Subcutaneous abdominal adipose tissue (tissue), 5 donors: ENCODE results near the gene UNC5B.

Source experiments
- H3K27ac ChIP-seq: one replicate; pipeline ENCODE4 v1.7.0; 2013; ENCODE audit warnings: low read depth, mild to moderate bottlenecking, inconsistent platforms, low read length, moderate library complexity
- H3K27me3 ChIP-seq, 5 donors: one replicate each; pipeline ENCODE4 v1.7.0; 2013; ENCODE audit warnings: low read length in 5 of 5, inconsistent platforms in 1 of 5; ENCODE audit not compliant: control insufficient read depth in 5 of 5, insufficient read depth in 4 of 5
- H3K36me3 ChIP-seq, 5 donors: one replicate each; pipeline ENCODE4 v1.7.0; 2013; ENCODE audit warnings: low read length in 5 of 5; ENCODE audit not compliant: control insufficient read depth in 5 of 5, insufficient read depth in 5 of 5
- H3K4me1 ChIP-seq, 5 donors: one replicate each; pipeline ENCODE4 v1.7.0; 2013; ENCODE audit warnings: low read length in 5 of 5, mild to moderate bottlenecking in 3 of 5, moderate library complexity in 1 of 5; ENCODE audit not compliant: control insufficient read depth in 5 of 5, insufficient read depth in 5 of 5
- H3K4me3 ChIP-seq, 5 donors: one replicate each; pipeline ENCODE4 v1.7.0; 2013; ENCODE audit warnings: low read length in 5 of 5, low read depth in 1 of 5
- H3K9ac ChIP-seq, 5 donors: one replicate each; pipeline ENCODE4 v1.7.0; 2013; ENCODE audit warnings: low read length in 5 of 5, mild to moderate bottlenecking in 4 of 5, moderate library complexity in 3 of 5
- H3K9me3 ChIP-seq, 5 donors: one replicate each; pipeline ENCODE4 v1.7.0; 2013; ENCODE audit warnings: low read length in 5 of 5; ENCODE audit not compliant: control insufficient read depth in 5 of 5
- donor health status: healthy.
- donor health status: healthy.
- donor health status: healthy.
- donor health status: healthy.
- donor health status: healthy.

UNC5B gene

DNA sequence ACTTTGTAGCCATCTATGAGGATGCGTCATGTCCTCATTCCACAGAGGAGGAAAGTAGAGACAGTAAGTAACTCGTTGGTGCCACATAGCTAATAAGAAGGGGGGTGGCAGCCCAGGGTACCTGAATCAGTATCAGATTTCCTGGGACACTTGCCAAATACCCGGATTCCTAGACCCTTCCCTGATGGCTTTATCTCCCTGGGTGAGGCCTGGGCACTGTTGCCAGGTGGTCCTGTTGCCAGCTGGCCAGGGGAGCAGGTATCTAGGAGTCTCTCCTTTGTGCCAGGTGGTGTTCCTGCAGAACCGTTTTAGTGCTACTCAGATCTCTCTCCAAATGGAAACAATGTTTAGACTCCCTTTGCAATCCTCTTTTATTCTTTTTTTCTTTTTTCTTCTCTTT, 119.4 kb downstream of the UNC5B start:
- H3K36me3 ChIP-seq = peaks cover 0 to 24% (median 3%) of the 10 kb centered on the region in 5 donors
- H3K4me3 ChIP-seq = no peak overlapping the region
- H3K27ac ChIP-seq = no peak overlapping the region
- peaks cover 0 to 13% (median 0%) of the 10 kb centered on the region in 5 donors for H3K4me1 ChIP-seq
- H3K9ac ChIP-seq = no peak overlapping the region
- no peaks in the 10 kb centered on the region for H3K9me3 ChIP-seq
- H3K27me3 ChIP-seq = no peaks in the 10 kb centered on the region

DNA sequence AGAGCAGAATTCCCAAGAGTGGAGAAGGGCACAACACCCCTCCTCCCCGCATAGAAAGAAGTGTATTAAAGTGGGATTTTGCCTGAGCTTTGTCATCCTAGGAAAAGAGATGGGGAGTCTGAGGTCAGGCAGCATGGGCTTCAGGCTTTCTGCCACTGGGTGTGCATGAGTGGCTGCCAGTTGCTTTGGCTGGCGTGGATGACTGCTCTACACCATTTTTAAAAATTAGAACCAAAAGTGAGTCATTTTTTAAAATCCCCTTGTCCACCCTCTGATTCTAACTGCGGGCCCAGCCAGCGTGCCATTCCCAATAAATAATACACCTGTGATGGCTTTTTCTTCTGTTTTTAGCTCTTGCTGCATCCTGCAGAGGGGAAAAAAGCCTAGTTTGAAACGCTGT, 120.1 kb downstream of the UNC5B start:
- Histone ChIP-seq H3K36me3 (peaks cover 0 to 26% (median 3%) of the 10 kb centered on the region in 5 donors), H3K27ac (no peak overlapping the region), H3K27me3 (no peaks in the 10 kb centered on the region), H3K9ac (no peak overlapping the region), H3K9me3 (no peaks in the 10 kb centered on the region), H3K4me1 (peaks cover 0 to 13% (median 0%) of the 10 kb centered on the region in 5 donors), H3K4me3 (no peak overlapping the region)

DNA sequence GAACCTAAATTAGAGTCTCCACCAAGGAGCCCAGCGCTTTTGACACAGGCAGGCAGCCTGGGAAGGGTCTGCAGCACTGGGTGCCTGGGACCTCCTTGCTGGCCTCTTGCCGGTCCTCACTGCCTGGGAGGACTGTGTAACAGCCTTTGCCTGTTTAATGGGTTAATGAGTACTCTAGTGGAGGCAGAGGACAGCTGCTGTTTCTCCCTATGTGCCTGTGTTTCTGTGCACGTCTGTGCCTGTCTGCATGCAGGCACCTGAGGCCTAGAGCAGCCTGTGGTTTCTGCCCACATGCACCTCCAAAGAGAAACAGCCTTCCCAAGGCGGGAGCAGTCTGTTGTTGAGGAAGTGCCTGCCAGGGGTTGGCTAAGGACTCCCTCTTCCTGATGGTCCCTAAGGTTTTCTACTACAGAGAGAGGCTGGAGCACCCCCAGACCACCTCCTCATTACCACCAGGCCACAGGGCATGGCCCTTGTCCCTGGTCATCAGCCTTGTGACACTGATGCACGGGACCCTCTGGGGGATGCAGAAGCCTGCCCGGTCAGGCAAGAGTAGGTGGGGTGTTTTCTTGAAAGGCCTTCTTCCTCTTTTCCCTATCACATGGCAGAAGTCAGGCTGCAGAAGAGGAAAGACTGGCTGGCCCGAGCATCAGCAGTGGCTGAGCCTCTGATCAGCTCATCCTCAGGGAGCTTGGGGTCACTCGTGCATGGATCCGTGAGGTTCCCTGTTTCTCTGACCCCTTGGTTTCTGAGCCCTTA, 120.9 kb downstream of the UNC5B start:
- Histone ChIP-seq H3K27me3 (no peaks in the 10 kb centered on the region), H3K4me3 (no peak overlapping the region), H3K9me3 (no peaks in the 10 kb centered on the region), H3K9ac (no peak overlapping the region), H3K4me1 (peaks cover 0 to 13% (median 0%) of the 10 kb centered on the region in 5 donors), H3K36me3 (peaks cover 0 to 20% (median 4%) of the 10 kb centered on the region in 5 donors), H3K27ac (no peak overlapping the region)

DNA sequence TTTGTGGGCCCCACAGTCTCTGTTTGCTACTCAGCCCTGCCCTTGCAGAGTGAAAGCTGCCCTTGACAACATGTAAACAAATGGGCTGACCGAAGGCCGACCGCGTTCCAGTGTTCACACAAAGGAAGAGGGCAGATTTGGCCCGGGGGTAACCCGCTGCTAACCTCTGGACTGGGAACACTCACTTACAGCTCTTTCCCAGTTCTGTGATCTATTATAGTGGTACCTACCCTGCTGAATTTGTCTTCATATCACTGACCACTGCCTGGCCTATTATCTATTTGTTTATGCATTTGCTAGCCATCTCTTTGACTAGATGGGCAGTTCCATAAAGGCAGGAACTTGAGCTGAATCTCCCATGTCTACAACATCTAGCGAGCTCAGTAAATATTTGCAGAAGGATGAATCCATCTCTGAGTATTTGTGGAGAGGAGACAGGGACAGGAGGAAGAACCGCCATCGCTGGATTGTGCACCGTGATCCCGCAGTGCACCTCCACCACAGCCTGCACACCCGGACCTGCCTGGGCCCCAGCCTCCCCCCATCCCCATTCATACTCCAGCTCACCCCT, 121.9 kb downstream of the UNC5B start:
- H3K27me3 ChIP-seq = no peaks in the 10 kb centered on the region
- H3K9ac ChIP-seq = no peak overlapping the region
- no peak overlapping the region for H3K4me3 ChIP-seq
- H3K4me1 ChIP-seq = peaks cover 0 to 13% (median 0%) of the 10 kb centered on the region in 5 donors
- peaks cover 0 to 19% (median 5%) of the 10 kb centered on the region in 5 donors for H3K36me3 ChIP-seq
- H3K27ac ChIP-seq = no peak overlapping the region
- H3K9me3 ChIP-seq = no peaks in the 10 kb centered on the region

DNA sequence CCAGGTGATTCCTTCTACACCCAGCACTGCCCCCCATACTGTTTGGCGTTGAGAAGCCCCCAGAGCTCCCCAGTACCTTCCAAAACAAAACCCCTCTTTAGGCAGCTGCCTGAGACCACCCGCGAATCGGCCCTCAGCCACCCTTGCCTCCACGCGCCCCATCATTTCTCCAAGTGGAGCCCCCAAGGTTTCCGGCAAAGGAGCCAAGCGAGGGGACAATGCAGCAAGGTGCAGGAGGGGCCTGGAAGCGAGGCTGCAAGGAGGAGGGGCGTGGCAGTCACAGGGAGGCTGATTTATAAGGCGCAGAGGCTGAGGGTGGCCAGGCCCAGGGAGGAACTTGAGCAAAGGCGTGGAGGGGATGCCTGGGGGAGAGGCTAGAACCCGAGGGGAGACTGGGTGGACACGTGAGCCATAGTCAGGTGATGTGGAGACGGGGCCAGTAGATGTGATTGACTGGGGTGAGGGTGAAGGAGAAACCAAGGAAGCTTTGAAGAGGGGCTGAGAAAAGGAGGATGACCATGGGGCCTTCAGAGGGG, 122.9 kb downstream of the UNC5B start:
- no peak overlapping the region for H3K9ac ChIP-seq
- no peaks in the 10 kb centered on the region for H3K27me3 ChIP-seq
- H3K27ac ChIP-seq = no peak overlapping the region
- no peaks in the 10 kb centered on the region for H3K9me3 ChIP-seq
- H3K36me3 ChIP-seq = peaks cover 0 to 20% (median 9%) of the 10 kb centered on the region in 5 donors
- H3K4me3 ChIP-seq = no peak overlapping the region
- peaks cover 0 to 13% (median 0%) of the 10 kb centered on the region in 5 donors for H3K4me1 ChIP-seq

DNA sequence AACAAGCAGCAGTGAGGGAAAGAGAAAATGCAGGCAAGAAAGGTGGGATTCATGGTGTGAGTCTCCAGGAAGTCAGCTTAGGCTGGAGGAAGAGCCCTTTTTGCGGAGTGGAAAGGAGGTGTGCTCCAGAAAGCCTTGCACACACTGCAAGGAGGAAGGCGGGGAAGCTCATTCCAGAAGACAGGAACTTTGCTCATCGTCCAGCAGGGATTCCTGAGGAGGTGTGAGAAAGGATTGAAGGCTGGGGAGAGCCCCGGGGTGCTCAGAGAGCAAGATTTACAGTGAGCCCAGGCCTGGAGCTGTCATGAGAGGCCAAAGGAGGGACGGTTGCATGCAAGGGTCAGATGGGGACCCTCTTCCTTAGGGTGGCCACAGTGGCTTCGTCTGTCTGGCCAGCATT, 124.3 kb downstream of the UNC5B start:
- Histone ChIP-seq H3K36me3 (peaks cover 0 to 20% (median 12%) of the 10 kb centered on the region in 5 donors), H3K4me3 (no peak overlapping the region), H3K9me3 (no peaks in the 10 kb centered on the region), H3K9ac (no peak overlapping the region), H3K27ac (no peak overlapping the region), H3K27me3 (no peaks in the 10 kb centered on the region), H3K4me1 (peaks cover 0 to 13% (median 0%) of the 10 kb centered on the region in 5 donors)

DNA sequence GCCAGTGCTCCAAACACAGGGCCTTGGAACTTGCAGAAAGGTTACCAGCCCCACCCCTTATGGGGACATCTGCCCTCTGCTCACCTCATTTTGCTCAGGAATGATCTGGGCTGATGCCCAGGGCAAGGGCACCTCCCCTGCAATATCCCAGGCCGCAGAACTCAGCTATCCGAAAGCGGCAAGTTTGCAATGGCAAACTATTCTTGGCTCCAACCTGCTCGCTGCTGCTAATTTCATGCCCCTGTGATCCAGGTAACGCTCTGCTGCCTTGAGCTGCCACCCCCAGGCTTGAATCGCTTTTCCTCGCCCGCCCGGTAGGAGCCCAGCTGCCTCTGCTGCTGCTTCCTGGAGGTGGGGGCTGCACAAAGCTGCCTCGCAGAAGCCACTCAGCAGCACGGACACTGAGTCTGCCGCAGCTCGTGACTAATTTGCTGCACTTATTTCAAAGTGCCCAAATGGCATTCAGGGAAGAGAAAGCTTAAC, 124.9 kb downstream of the UNC5B start:
- no peak overlapping the region for H3K9ac ChIP-seq
- H3K36me3 ChIP-seq = peaks cover 0 to 20% (median 12%) of the 10 kb centered on the region in 5 donors
- H3K9me3 ChIP-seq = no peaks in the 10 kb centered on the region
- H3K4me1 ChIP-seq = peaks cover 0 to 13% (median 0%) of the 10 kb centered on the region in 5 donors
- no peak overlapping the region for H3K4me3 ChIP-seq
- no peak overlapping the region for H3K27ac ChIP-seq
- H3K27me3 ChIP-seq = no peaks in the 10 kb centered on the region

DNA sequence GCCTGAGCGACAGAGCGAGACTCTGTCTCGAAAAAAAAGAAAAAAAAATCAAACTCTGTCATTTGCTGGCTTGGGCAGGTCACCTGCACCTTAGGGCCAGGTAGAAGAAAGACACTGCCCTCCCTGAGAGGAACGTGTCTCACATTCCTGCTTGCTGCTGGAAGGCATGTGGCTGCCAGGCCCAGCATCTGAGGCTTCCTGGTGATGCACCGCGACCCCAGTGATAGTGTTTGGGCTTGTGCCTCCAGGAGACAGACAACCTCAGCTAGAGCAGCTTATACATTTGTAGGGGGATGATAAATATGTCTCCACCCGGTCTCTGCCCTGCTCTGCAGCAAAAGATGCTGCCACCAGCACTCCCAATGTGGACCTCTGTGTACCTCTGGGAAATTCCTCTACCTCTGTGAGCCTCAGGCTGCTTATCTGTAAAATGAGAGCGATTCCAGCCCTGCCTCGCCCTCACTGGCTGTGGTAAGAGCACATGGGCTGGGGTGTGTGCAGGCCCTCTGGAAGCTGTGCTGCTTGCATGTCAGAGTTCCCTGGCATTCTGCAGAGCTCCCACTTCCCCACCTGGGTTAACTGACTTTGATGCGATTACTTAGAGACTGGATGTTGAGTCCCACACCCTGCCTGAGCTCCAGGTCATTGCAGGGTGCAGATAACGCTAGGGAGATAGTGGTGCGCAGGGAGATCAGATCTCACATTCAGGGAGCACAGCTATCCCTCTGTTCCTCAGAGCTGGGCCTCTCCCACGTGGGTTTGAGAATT, 126.5 kb downstream of the UNC5B start:
- Histone ChIP-seq H3K27me3 (no peaks in the 10 kb centered on the region), H3K36me3 (peaks cover 0 to 20% (median 12%) of the 10 kb centered on the region in 5 donors), H3K9me3 (no peaks in the 10 kb centered on the region), H3K4me1 (peaks cover 0 to 10% (median 7%) of the 10 kb centered on the region in 5 donors), H3K9ac (no peak overlapping the region), H3K4me3 (no peak overlapping the region), H3K27ac (no peak overlapping the region)

DNA sequence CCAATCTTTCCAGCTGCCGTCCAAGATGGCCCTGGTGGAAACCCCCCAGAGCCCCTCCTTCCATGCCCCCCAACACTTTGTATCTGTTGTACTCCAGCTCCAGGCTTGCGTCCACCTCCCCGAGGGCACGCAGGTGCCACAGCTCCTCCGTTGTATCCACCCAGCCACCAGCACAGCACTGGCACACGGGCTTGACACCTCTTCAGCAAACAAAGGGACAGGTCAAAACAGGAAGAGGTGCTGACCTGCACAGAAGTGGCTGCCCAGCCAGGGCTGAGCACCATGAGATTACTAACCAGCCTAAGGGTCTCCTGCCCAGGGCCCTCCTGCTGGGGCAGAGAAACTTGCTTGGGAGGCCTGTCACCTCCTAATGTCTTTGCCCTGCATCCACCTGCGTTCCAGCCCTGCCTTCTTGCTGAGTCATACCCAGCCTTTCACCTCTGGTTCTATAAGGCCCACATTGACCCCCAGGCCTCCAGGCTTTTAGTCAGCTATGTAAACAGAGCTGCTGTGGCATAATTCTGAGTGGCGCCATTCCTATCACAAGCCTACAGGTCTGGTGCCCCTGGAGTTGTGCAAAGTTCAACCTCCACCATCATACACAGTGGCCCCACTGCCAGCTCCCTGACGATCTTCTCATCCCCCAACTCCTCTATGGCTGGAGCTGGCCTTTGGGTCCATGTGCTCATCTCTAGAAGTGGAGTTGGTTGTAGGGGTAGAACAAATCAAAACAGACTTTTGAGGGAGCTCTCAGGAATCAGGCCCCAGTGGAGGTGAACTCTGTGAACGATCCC, 127.6 kb downstream of the UNC5B start:
- H3K27me3 ChIP-seq = no peaks in the 10 kb centered on the region

More for the DNA sequence above, 127.6 kb downstream of the UNC5B start:
- Histone ChIP-seq H3K9me3 (no peaks in the 10 kb centered on the region), H3K9ac (no peak overlapping the region), H3K36me3 (peaks cover 0 to 20% (median 12%) of the 10 kb centered on the region in 5 donors), H3K4me1 (peaks cover 0 to 18% (median 10%) of the 10 kb centered on the region in 5 donors), H3K27ac (no peak overlapping the region), H3K4me3 (no peak overlapping the region)
